Kidney (tissue), 14 donors: Measurements from ENCODE around the gene IL1R1. TPM values are rescaled to one million over a fixed set of nuclear protein-coding genes. Genes with fewer than 3 reads are reported as not detected.

Experiments used
- DNase-seq, 5 donors: peaks; one replicate each; pipeline ENCODE4 v3.0.0-alpha.2; 2013 to 2020
- FAIRE-seq: peaks from 2 replicates; lab custom pipeline; 2012; peaks lifted over from hg19 to GRCh38; lab: Jason Lieb, UNC
- H3K27ac ChIP-seq, 2 donors: one replicate each; pipeline ENCODE4 v1.7.0; 2013; ENCODE audit warnings: low read depth in 2 of 2, low read length in 2 of 2, inconsistent platforms in 1 of 2
- H3K27me3 ChIP-seq: one replicate; pipeline ENCODE4 v1.7.1; 2013; ENCODE audit warnings: low read length, inconsistent platforms; ENCODE audit not compliant: control insufficient read depth, insufficient read depth
- H3K36me3 ChIP-seq, 3 donors: one replicate each; pipeline versions ENCODE4 v1.7.0 to v1.7.1; 2013; ENCODE audit warnings: low read length in 3 of 3, control low read depth in 1 of 3, inconsistent platforms in 1 of 3; ENCODE audit not compliant: insufficient read depth in 3 of 3, control insufficient read depth in 2 of 3
- H3K4me1 ChIP-seq, 3 donors: one replicate each; pipeline versions ENCODE4 v1.7.0 to v1.7.1; 2013; ENCODE audit warnings: low read length in 3 of 3, inconsistent platforms in 1 of 3, low read depth in 1 of 3; ENCODE audit not compliant: control insufficient read depth in 2 of 3, insufficient read depth in 2 of 3
- H3K4me3 ChIP-seq, 3 donors: one replicate each; pipeline versions ENCODE4 v1.7.0 to v1.8.1; 2013; ENCODE audit warnings: low read length in 3 of 3, control low read depth in 1 of 3, inconsistent platforms in 1 of 3
- H3K9ac ChIP-seq, 3 donors: one replicate each; pipeline versions ENCODE4 v1.7.0 to v1.7.1; 2013; ENCODE audit warnings: low read length in 3 of 3, control low read depth in 1 of 3, inconsistent platforms in 1 of 3
- H3K9me3 ChIP-seq, 3 donors: one replicate each; pipeline versions ENCODE4 v1.7.0 to v1.7.1; 2013; ENCODE audit warnings: low read length in 3 of 3, control low read depth in 1 of 3, inconsistent platforms in 1 of 3; ENCODE audit not compliant: control insufficient read depth in 2 of 3, insufficient read depth in 1 of 3
- intact Hi-C: fragments of 100-400 bp; cut with DNase I; formaldehyde crosslinking; loops from one replicate; pipeline ENCODE4 v1.11.1; 2022
- polyA plus RNA-seq: library from polyadenylated mRNA; stranded (reverse); fragments of 350-450 nt; fragmentation: Illumina TruSeq; extraction: RNeasy Lipid Tissue Mini Kit (QIAGEN cat#74804); gene quantifications from one replicate; pipeline ENCODE4 v1.2.3, GENCODE V29; 2014; ENCODE audit warnings: low read depth, low replicate concordance; ENCODE audit not compliant: insufficient read depth
- total RNA-seq: library from RNA; stranded (reverse); fragmentation: NEBNext Ultra II Directional; extraction: Animal tissue kit (Norgen Biotek cat#: 25700); gene quantifications from one replicate; pipeline ENCODE4 v1.2.1, GENCODE V29; 2021
- TF ChIP-seq, protein P1 (sequence below): IDR thresholded peaks from 3 replicates; pipeline ENCODE4 v1.5.1; 2012; ENCODE audit warnings: mild to moderate bottlenecking, moderate library complexity, borderline replicate concordance; ENCODE audit not compliant: insufficient read depth; ENCODE audit errors: extremely low read depth
- donor health status: control.
- donor health status: control.
- donor health status: control.
- donor health status: control.
- donor health status: control.
- donor health status: DM: yes; HTN: yes; CAD: no.
- donor health status: Normal renal cell carcinoma (clear cell type).

The IL1R1 gene
- total and polyA plus RNA-seq, 2 donors from 2014 or later, result 24.6 to 95.9 TPM

DNA sequence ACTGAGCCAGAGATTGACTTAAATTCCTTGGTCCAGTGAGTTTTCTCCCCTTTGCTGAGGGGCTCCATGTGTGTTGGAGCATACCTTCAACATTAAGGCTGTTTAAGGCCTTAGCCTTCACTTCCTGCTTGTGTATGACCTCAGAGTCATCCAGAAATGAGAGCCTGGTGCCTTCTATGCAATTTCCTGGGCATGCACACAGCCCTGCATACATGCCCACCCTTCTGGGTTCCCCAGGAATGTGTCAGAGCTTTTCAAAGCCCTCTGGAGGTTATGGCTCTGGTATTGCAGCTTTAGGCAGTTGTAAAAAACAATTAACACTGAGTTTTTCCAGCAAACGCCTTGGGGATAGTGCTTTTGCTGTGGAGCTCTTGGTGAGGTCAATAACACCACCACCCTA, 16.7 kb downstream of the IL1R1 start:
- intact Hi-C loops, result loop anchor here (10.0 kb wide), 1 partner anchor 134 kb away; no protein-coding TSS in a partner anchor
- no peaks in the 10 kb centered on the region for H3K9me3 ChIP-seq
- TF ChIP-seq, protein P1, sequence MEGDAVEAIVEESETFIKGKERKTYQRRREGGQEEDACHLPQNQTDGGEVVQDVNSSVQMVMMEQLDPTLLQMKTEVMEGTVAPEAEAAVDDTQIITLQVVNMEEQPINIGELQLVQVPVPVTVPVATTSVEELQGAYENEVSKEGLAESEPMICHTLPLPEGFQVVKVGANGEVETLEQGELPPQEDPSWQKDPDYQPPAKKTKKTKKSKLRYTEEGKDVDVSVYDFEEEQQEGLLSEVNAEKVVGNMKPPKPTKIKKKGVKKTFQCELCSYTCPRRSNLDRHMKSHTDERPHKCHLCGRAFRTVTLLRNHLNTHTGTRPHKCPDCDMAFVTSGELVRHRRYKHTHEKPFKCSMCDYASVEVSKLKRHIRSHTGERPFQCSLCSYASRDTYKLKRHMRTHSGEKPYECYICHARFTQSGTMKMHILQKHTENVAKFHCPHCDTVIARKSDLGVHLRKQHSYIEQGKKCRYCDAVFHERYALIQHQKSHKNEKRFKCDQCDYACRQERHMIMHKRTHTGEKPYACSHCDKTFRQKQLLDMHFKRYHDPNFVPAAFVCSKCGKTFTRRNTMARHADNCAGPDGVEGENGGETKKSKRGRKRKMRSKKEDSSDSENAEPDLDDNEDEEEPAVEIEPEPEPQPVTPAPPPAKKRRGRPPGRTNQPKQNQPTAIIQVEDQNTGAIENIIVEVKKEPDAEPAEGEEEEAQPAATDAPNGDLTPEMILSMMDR, result no peak
- peak overlapping the region in 1 of 2 donors; percentile 39 for H3K27ac ChIP-seq
- H3K4me3 ChIP-seq, result no peak overlapping the region
- no peaks in the 10 kb centered on the region for H3K27me3 ChIP-seq
- no peak for FAIRE-seq
- peaks cover 0 to 9% (median 5%) of the 10 kb centered on the region in 3 donors for H3K36me3 ChIP-seq
- no peak overlapping the region for H3K9ac ChIP-seq
- DNase-seq, result peak in 2 of 5 donors; percentile 21 to 39
- H3K4me1 ChIP-seq, result peaks cover 0 to 18% (median 15%) of the 10 kb centered on the region in 3 donors

DNA sequence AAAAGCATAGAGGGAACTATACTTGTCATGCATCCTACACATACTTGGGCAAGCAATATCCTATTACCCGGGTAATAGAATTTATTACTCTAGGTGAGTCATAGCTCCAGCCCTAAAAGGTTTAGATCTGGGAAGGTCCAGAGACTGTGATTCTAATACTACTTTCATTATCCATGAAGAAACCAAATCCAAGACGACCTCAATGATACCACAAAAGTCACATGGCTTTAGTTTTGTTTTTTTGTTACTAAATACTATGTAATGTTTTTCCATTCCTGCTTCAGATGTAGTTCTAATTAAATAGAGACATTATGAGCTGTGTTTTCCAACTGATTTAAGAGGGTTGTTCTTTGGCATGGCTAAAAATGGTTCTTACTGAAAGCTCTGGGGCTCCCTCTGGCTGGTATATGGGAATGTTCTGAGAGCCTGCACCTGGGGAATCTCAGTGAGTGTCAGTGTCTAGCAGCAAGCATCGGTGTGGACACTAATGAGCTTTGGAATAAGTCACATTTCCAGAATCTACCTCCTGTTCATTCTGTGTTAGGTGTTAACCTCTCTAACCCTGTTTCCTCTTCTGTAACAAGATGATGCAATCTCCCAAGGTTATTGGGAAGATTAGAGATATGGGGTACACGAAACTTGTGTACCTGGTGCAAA, 23.8 kb downstream of the IL1R1 start:
- H3K9ac ChIP-seq, result no peak overlapping the region
- DNase-seq, result peak in 2 of 5 donors; percentile 49 to 72
- no peaks in the 10 kb centered on the region for H3K27me3 ChIP-seq
- H3K36me3 ChIP-seq, result peaks cover 0 to 4% (median 4%) of the 10 kb centered on the region in 3 donors
- TF ChIP-seq, protein P1, result peak; percentile 60
- no peaks in the 10 kb centered on the region for H3K9me3 ChIP-seq
- intact Hi-C loops, result no loop called here
- H3K27ac ChIP-seq, result no peak overlapping the region
- peak; percentile 91 for FAIRE-seq
- peaks cover 0 to 2% (median 0%) of the 10 kb centered on the region in 3 donors for H3K4me1 ChIP-seq
- H3K4me3 ChIP-seq, result no peak overlapping the region

DNA sequence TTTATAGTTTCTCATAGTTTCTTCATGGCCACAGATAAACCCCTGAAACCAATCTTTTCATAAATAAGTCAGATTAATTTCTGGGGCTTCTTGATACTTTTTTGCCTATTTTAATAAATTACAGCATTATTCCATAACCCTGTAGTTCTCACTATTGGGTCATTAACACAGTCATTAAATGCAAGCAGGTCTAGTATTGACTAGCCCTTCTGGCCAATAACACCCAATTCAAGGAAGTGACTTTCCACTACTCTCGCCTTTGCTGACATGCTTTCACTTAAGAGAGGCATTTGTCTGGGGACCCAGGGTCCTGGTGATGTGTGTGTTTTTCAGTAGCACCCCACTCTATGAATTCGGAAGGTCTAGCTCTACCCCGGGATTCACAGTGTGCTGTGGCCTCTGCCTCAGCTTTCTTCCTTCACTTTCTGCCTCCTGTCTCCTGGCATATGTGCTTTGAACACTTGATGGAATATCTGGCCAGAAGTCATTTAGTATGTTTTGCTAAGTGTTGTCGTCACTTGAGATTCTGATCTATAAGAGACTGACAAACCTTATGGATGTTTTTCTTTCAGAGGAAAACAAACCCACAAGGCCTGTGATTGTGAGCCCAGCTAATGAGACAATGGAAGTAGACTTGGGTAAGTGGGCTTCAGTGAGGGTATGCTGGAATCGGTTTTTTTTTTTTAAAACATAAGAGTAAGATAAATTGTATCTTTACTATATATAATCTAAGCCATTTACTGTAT, 25.7 kb downstream of the IL1R1 start:
- Histone ChIP-seq H3K27ac (no peak overlapping the region), H3K4me3 (no peak overlapping the region), H3K27me3 (no peaks in the 10 kb centered on the region), H3K36me3 (peaks cover 7 to 15% (median 14%) of the 10 kb centered on the region in 3 donors), H3K9ac (no peak overlapping the region), H3K4me1 (peaks cover 0 to 2% (median 0%) of the 10 kb centered on the region in 3 donors), H3K9me3 (no peaks in the 10 kb centered on the region)
- TF ChIP-seq, protein P1, result no peak
- DNase-seq, result no peak
- FAIRE-seq, result no peak
- intact Hi-C loops, result no loop called here
